Measurements from ENCODE around the gene NRL. TPM values are rescaled to one million over a fixed set of nuclear protein-coding genes. Genes with fewer than 3 reads are reported as not detected.
A peak's percentile ranks its signal among the peaks of the same experiment; 100 is the strongest.

NRL gene
- total and polyA plus RNA-seq, 2 donors (not counting 3 experiments of a cell fraction or from before 2014, with no cell fraction given) = 0.71 to 1.1 TPM

- peak within 1 kb of the TSS; percentile 65 for H2AFZ ChIP-seq (ENCODE audit: low read depth, low read length)
- peak within 1 kb of the TSS; percentile 91 for H3K4me2 ChIP-seq (ENCODE audit: insufficient read depth, low read length)
- BruUV-seq (replicated peaks) = TSS peak; percentile 41
- H3K4me1 ChIP-seq (ENCODE audit: control insufficient read depth, extremely low read depth, insufficient read depth, low read length) = peaks cover 16% of the 10 kb centered on the region
- DNase-seq (ENCODE audit: low read depth, low spot score) (peak; percentile 97), FAIRE-seq (peak; percentile 95)
- no peaks in the 10 kb centered on the region for H3K9me1 ChIP-seq (replicated peaks; ENCODE audit: control insufficient read depth, extremely low read depth, insufficient read depth, low read length)
- no peak for TF ChIP-seq GATA2 (IDR thresholded peaks at IDR 0.05; ENCODE audit: insufficient read depth, insufficient read length, low read depth, low read length)
- peak; percentile 68 for TF ChIP-seq POLR2AphosphoS5 (IDR thresholded peaks at IDR 0.05; ENCODE audit: insufficient read depth, low read depth, low read length)
- no peak for TF ChIP-seq FOS (IDR thresholded peaks at IDR 0.05; ENCODE audit: borderline replicate concordance, insufficient read depth, low read length)
- TF ChIP-seq, protein P1, sequence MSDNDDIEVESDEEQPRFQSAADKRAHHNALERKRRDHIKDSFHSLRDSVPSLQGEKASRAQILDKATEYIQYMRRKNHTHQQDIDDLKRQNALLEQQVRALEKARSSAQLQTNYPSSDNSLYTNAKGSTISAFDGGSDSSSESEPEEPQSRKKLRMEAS (IDR thresholded peaks at IDR 0.05; ENCODE audit: insufficient read depth, insufficient read length) = peak; percentile 93
- no peak for TF ChIP-seq EZH2 (IDR thresholded peaks at IDR 0.05; ENCODE audit: borderline replicate concordance, low read depth, low read length, severe bottlenecking)
- TF ChIP-seq POLR2A (IDR thresholded peaks at IDR 0.05; ENCODE audit: low read depth, low read length) = peak; percentile 88
- TF ChIP-seq CTCF (IDR thresholded peaks at IDR 0.05; ENCODE audit: extremely low read depth in 1 of 2, insufficient read depth in 1 of 2, low read depth in 1 of 2, low read length in 2 of 2) = peak; percentile 95 to 97
- TF ChIP-seq JUN (IDR thresholded peaks at IDR 0.05; ENCODE audit: borderline replicate concordance, insufficient read depth, insufficient read length, low read depth) = no peak
- peak; percentile 58 for TF ChIP-seq MYC (IDR thresholded peaks at IDR 0.05; ENCODE audit: low read depth, low read length)
- H3K27me3 ChIP-seq (ENCODE audit: control insufficient read depth in 2 of 2, insufficient read depth in 2 of 2, low read length in 2 of 2) = no peaks in the 10 kb centered on the region
- peak within 1 kb of the TSS; percentile 37 to 79 (median 67) for H3K4me3 ChIP-seq (replicated peaks in 1 of 3; ENCODE audit: insufficient read depth in 1 of 3, low read depth in 1 of 3, low read length in 3 of 3)
- intact Hi-C loops (cut with micrococcal nuclease) (loop anchor here (1.0 to 2.0 kb wide), 10 partner anchors 14 to 146 kb away; partner anchors contain the start of genes CHMP4A, DCAF11, EMC9 and IPO4), dilution Hi-C loops (cut with MboI; ENCODE audit: extremely low pct_ligation_motif_present, low sequenced_read_pairs) (no loop called here)
- no peaks in the 10 kb centered on the region for H4K20me1 ChIP-seq (replicated peaks; ENCODE audit: control insufficient read depth, extremely low read depth, insufficient read depth, low read length)
- peaks cover 26 to 57% of the 10 kb centered on the region in 2 experiments for H3K36me3 ChIP-seq (ENCODE audit: control insufficient read depth in 2 of 2, extremely low read depth in 1 of 2, insufficient read depth in 2 of 2, low read length in 2 of 2)
- CTCF ChIA-PET = interaction anchor here (0.5 to 3.4 kb wide), 36 partner anchors 10 to 187 kb away, joined by 3 to 63 read pairs (median 5); partner anchors contain the start of genes CARMIL3, CHMP4A, CIDEB and DCAF11
- H3K27ac ChIP-seq (ENCODE audit: insufficient read depth, low read depth, low read length) = peak within 1 kb of the TSS; percentile 78
- POLR2A ChIA-PET = interaction anchor here (1.0 to 1.6 kb wide), 3 partner anchors 15 to 24 kb away, joined by 3 to 6 read pairs (median 3); partner anchors contain the start of gene EMC9
- no peaks in the 10 kb centered on the region for H3K9me3 ChIP-seq (replicated peaks; ENCODE audit: control insufficient read depth, insufficient read depth, low read length)
- peak within 1 kb of the TSS; percentile 78 for H3K9ac ChIP-seq (replicated peaks; ENCODE audit: extremely low read depth, insufficient read depth, low read length)
- H3K79me2 ChIP-seq (ENCODE audit: control insufficient read depth, insufficient read depth, low read length) = peaks cover 9% of the 10 kb centered on the region
Measured at GRCh38 chr14:24160850-24161804, 46.4 kb upstream of the NRL start, which contains the start of gene IRF9. IRF9 (plus strand) TSS chr14:24161265; CDS start chr14:24162145, 880 bp downstream.

All from endothelial cell of umbilical vein (primary cell).